Spinal cord (tissue), 10 donors: ENCODE data around the gene ZBTB40. TPM values are rescaled to one million over a fixed set of nuclear protein-coding genes. Genes with fewer than 3 reads are reported as not detected.

Experiments
- DNase-seq, 6 donors: peaks; one replicate each; pipeline versions ENCODE4 v3.0.0 to v3.0.0-alpha.2; 2013 to 2015; ENCODE audit warnings: low spot score in 6 of 6, low read depth in 4 of 6
- H3K27ac ChIP-seq: one replicate; pipeline ENCODE4 v1.5.1; 2013; ENCODE audit warnings: low read depth, low read length, control low read depth
- H3K27me3 ChIP-seq: one replicate; pipeline ENCODE4 v1.6.1; 2013; ENCODE audit warnings: low read length; ENCODE audit not compliant: control insufficient read depth, insufficient read depth
- H3K36me3 ChIP-seq: one replicate; pipeline ENCODE4 v1.6.1; 2013; ENCODE audit warnings: low read length; ENCODE audit not compliant: control insufficient read depth, insufficient read depth
- H3K4me1 ChIP-seq: one replicate; pipeline ENCODE4 v1.6.1; 2013; ENCODE audit warnings: low read length; ENCODE audit not compliant: control insufficient read depth, insufficient read depth
- H3K4me3 ChIP-seq: one replicate; pipeline ENCODE4 v1.5.1; 2013; ENCODE audit warnings: low read depth, low read length, control low read depth
- H3K9me3 ChIP-seq: one replicate; pipeline ENCODE4 v1.6.1; 2013; ENCODE audit warnings: low read length; ENCODE audit not compliant: control insufficient read depth, insufficient read depth
- WGBS: methylation state at CpG from one replicate; pipeline ENCODE4 v1.1.5; 2013; ENCODE audit warnings: missing lambda C conversion rate; ENCODE audit not compliant: insufficient coverage; 5-methylcytosine and 5-hydroxymethylcytosine counted together
- polyA plus RNA-seq, 2 donors: library from polyadenylated mRNA; unstranded; fragments of 120-200 nt; gene quantifications; one replicate each; pipeline ENCODE4 v1.2.1, GENCODE V29; 2013; ENCODE audit not compliant: insufficient read length in 2 of 2
- total RNA-seq, 2 donors: library from RNA; depleted of rRNA in 1 of 2; stranded (reverse); fragments of 120-200 nt in 1 of 2; fragments of >200 nt in 1 of 2; gene quantifications; one replicate each; pipeline versions ENCODE4 v1.2.3 to v1.2.4, GENCODE V29; 2013 to 2014
- donor health status: healthy.

Gene ZBTB40
- total and polyA plus RNA-seq, 4 donors = 13.6 to 19.0 (median 17.7) TPM

GRCh38 chr1:22567994-22568393 is 116.3 kb downstream of the ZBTB40 start:
- Histone ChIP-seq H3K27ac (no peak overlapping the region), H3K4me1 (peaks cover 39% of the 10 kb centered on the region), H3K36me3 (peaks cover 22% of the 10 kb centered on the region), H3K4me3 (no peak overlapping the region), H3K9me3 (no peaks in the 10 kb centered on the region), H3K27me3 (peaks cover 19% of the 10 kb centered on the region)
- DNase-seq = no peak
- WGBS = 82% methylated on average over 3 of the region's 6 CpGs

- H3K4me3 ChIP-seq = no peak overlapping the region
- H3K27ac ChIP-seq = no peak overlapping the region
- 78% methylated on average over 7 of the region's 7 CpGs for WGBS
- peaks cover 11% of the 10 kb centered on the region for H3K27me3 ChIP-seq
- no peak for DNase-seq
- no peaks in the 10 kb centered on the region for H3K9me3 ChIP-seq
- H3K36me3 ChIP-seq = peaks cover 23% of the 10 kb centered on the region
- peaks cover 40% of the 10 kb centered on the region for H3K4me1 ChIP-seq
Observed at GRCh38 chr1:22569269-22569668, 117.6 kb downstream of the ZBTB40 start.

- peaks cover 37% of the 10 kb centered on the region for H3K4me1 ChIP-seq
- H3K9me3 ChIP-seq = no peaks in the 10 kb centered on the region
- no peak overlapping the region for H3K4me3 ChIP-seq
- 90% methylated on average over 27 of the region's 34 CpGs for WGBS
- H3K27me3 ChIP-seq = peaks cover 5% of the 10 kb centered on the region
- H3K27ac ChIP-seq = no peak overlapping the region
- DNase-seq = no peak
- peaks cover 23% of the 10 kb centered on the region for H3K36me3 ChIP-seq
Observed at GRCh38 chr1:22570140-22570909, 118.7 kb downstream of the ZBTB40 start.

- Histone ChIP-seq H3K9me3 (no peaks in the 10 kb centered on the region), H3K27me3 (peaks cover under 1% of the 10 kb centered on the region), H3K4me3 (no peak overlapping the region), H3K4me1 (peaks cover 13% of the 10 kb centered on the region), H3K27ac (no peak overlapping the region), H3K36me3 (peaks cover 30% of the 10 kb centered on the region)
- peak in 1 of 6 donors; percentile 65 for DNase-seq
- WGBS = 47% methylated on average over 9 of the region's 9 CpGs
Observed at GRCh38 chr1:22572818-22573217, 121.2 kb downstream of the ZBTB40 start.

GRCh38 chr1:22573237-22573636 is 121.6 kb downstream of the ZBTB40 start:
- Histone ChIP-seq H3K4me1 (peaks cover 13% of the 10 kb centered on the region), H3K27me3 (no peaks in the 10 kb centered on the region), H3K27ac (no peak overlapping the region), H3K4me3 (no peak overlapping the region), H3K36me3 (peaks cover 30% of the 10 kb centered on the region), H3K9me3 (no peaks in the 10 kb centered on the region)
- no peak for DNase-seq
- WGBS = 74% methylated on average over 5 of the region's 7 CpGs

- Histone ChIP-seq H3K36me3 (peaks cover 21% of the 10 kb centered on the region), H3K4me1 (peaks cover 16% of the 10 kb centered on the region), H3K9me3 (no peaks in the 10 kb centered on the region), H3K27ac (no peak overlapping the region), H3K4me3 (no peak overlapping the region), H3K27me3 (no peaks in the 10 kb centered on the region)
- no peak for DNase-seq
- 64% methylated on average over 6 of the region's 8 CpGs for WGBS
Observed at GRCh38 chr1:22575532-22576149, 124.0 kb downstream of the ZBTB40 start.

GRCh38 chr1:22576150-22576544 is 124.5 kb downstream of the ZBTB40 start:
- no peaks in the 10 kb centered on the region for H3K27me3 ChIP-seq
- peaks cover 20% of the 10 kb centered on the region for H3K36me3 ChIP-seq
- 89% methylated on average over 23 of the region's 23 CpGs for WGBS
- no peak for DNase-seq
- no peaks in the 10 kb centered on the region for H3K9me3 ChIP-seq
- H3K27ac ChIP-seq = no peak overlapping the region
- peaks cover 14% of the 10 kb centered on the region for H3K4me1 ChIP-seq
- H3K4me3 ChIP-seq = no peak overlapping the region

- Histone ChIP-seq H3K36me3 (peaks cover 20% of the 10 kb centered on the region), H3K9me3 (no peaks in the 10 kb centered on the region), H3K4me3 (no peak overlapping the region), H3K27ac (no peak overlapping the region), H3K4me1 (peaks cover 14% of the 10 kb centered on the region), H3K27me3 (no peaks in the 10 kb centered on the region)
- WGBS = 93% methylated on average over 24 of the region's 24 CpGs
- no peak for DNase-seq
Observed at GRCh38 chr1:22576617-22577016, 125.0 kb downstream of the ZBTB40 start.

- Histone ChIP-seq H3K4me3 (no peak overlapping the region), H3K4me1 (peaks cover 19% of the 10 kb centered on the region), H3K36me3 (peaks cover 17% of the 10 kb centered on the region), H3K27me3 (no peaks in the 10 kb centered on the region), H3K9me3 (no peaks in the 10 kb centered on the region), H3K27ac (no peak overlapping the region)
- DNase-seq = no peak
- WGBS = 78% methylated on average over 12 of the region's 12 CpGs
Observed at GRCh38 chr1:22578732-22579361, 127.2 kb downstream of the ZBTB40 start.
